ENCODE results near the gene E2F6.
A peak's percentile ranks its signal among the peaks of the same experiment; 100 is the strongest.

The E2F6 gene

DNA sequence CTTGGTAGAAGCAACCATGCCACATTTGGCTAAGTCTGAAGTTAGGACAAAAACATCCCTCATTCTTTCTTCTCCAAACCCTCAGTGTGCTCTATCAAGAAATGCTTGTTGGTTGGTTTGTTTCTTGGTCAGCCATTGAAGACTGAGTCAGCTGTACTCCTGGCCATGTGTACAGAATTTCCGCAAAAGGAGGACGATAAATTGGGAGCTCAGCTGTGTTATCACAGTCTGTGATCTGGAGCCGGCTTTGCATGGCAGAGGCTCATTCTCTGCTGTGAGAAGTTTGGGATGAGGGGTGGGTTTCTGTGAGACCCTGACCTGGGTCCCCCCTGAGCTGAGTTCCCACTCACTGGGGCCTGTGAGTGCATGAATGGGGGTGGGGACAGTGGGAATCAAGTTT, 26.3 kb upstream of the E2F6 start:
- H3K9me3 ChIP-seq (ENCODE audit: control insufficient read depth in 1 of 2, low read length in 2 of 2), result no peaks in the 10 kb centered on the region
- no peak overlapping the region for H3K4me3 ChIP-seq (ENCODE audit: low read depth in 1 of 2, low read length in 2 of 2)
- no peaks in the 10 kb centered on the region for H3K4me1 ChIP-seq (ENCODE audit: control insufficient read depth in 1 of 2, insufficient read depth in 2 of 2, low read length in 2 of 2)
- no peak overlapping the region for H3K27ac ChIP-seq (ENCODE audit: low read length)
- H3K27me3 ChIP-seq (ENCODE audit: low read depth, low read length), result no peaks in the 10 kb centered on the region
- H3K36me3 ChIP-seq (ENCODE audit: control insufficient read depth in 1 of 2, insufficient read depth in 2 of 2, low read length in 2 of 2), result no peaks in the 10 kb centered on the region

DNA sequence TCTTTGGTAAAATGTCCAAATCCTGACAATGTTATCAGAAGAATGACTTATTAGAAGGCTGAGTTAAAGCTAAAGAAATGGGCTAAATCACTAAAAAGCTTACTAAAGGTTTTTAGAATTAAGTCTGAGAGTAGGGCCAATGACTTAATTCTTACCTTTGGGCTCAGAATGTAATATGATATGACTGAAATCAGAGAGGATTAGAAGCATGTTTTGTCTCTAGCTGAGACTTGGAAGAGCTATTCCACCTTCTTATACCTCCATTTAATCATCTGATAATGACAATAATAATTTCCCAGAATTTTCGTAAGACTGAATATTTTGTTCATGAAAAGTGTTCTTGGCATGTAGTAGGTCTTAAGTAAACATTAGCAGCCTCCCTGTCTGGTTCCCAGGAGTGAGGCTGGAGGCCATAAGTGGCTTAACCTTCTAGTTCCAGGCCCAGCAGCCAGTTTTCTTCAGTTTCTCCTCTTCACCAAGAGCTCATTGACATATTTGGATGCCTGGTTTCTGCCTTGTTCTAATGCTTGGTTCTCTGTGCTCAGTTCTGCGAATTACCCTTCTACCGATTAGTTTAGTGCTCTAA, 25.5 kb upstream of the E2F6 start:
- H3K27ac ChIP-seq (ENCODE audit: low read length), result no peak overlapping the region
- no peaks in the 10 kb centered on the region for H3K36me3 ChIP-seq (ENCODE audit: control insufficient read depth in 1 of 2, insufficient read depth in 2 of 2, low read length in 2 of 2)
- no peaks in the 10 kb centered on the region for H3K9me3 ChIP-seq (ENCODE audit: control insufficient read depth in 1 of 2, low read length in 2 of 2)
- H3K4me1 ChIP-seq (ENCODE audit: control insufficient read depth in 1 of 2, insufficient read depth in 2 of 2, low read length in 2 of 2), result no peaks in the 10 kb centered on the region
- no peak overlapping the region for H3K4me3 ChIP-seq (ENCODE audit: low read depth in 1 of 2, low read length in 2 of 2)
- H3K27me3 ChIP-seq (ENCODE audit: low read depth, low read length), result no peaks in the 10 kb centered on the region

DNA sequence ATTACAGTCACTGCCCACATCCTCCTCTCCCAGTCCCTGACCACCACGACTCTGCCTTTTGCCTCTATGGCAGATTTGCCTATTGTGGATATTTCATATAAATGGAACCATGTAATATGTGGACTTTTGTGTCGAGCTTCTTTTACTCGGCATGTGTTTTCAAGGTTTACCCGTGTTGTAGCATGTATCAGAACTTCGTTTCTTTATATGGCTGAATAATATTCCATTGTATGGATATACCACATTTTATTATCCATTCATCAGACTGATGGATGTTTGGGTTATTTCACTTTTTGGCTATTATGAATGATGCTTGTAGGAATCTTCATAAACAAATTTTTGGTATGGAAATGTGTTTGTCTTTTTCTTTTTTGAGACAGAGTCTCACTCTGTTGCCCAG, 24.2 kb upstream of the E2F6 start:
- Histone ChIP-seq H3K4me1 (ENCODE audit: control insufficient read depth in 1 of 2, insufficient read depth in 2 of 2, low read length in 2 of 2) (no peaks in the 10 kb centered on the region), H3K27me3 (ENCODE audit: low read depth, low read length) (peaks cover 6% of the 10 kb centered on the region), H3K27ac (ENCODE audit: low read length) (no peak overlapping the region), H3K4me3 (ENCODE audit: low read depth in 1 of 2, low read length in 2 of 2) (no peak overlapping the region), H3K36me3 (ENCODE audit: control insufficient read depth in 1 of 2, insufficient read depth in 2 of 2, low read length in 2 of 2) (no peaks in the 10 kb centered on the region), H3K9me3 (ENCODE audit: control insufficient read depth in 1 of 2, low read length in 2 of 2) (no peaks in the 10 kb centered on the region)

DNA sequence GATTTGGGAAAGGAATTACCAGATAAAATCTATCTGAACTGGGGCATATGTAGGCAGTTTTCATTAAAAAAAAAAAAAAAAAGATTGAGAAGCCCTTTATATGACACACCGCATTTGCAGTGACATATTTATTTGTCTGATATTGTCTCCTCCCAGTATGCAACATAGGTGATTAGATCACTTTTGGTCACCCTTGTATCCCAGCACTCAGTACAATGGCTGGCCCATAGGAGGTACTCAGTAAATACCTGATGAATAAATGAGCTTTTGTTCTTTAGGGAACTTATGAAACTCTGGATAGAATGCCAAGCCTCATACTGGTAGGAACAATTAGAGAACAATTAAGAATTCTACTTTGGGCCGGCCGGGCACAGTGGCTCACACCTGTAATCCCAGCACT, 22.8 kb upstream of the E2F6 start:
- no peaks in the 10 kb centered on the region for H3K4me1 ChIP-seq (ENCODE audit: control insufficient read depth in 1 of 2, insufficient read depth in 2 of 2, low read length in 2 of 2)
- H3K27ac ChIP-seq (ENCODE audit: low read length), result no peak overlapping the region
- H3K36me3 ChIP-seq (ENCODE audit: control insufficient read depth in 1 of 2, insufficient read depth in 2 of 2, low read length in 2 of 2), result no peaks in the 10 kb centered on the region
- H3K9me3 ChIP-seq (ENCODE audit: control insufficient read depth in 1 of 2, low read length in 2 of 2), result no peaks in the 10 kb centered on the region
- H3K4me3 ChIP-seq (ENCODE audit: low read depth in 1 of 2, low read length in 2 of 2), result no peak overlapping the region
- peaks cover 6% of the 10 kb centered on the region for H3K27me3 ChIP-seq (ENCODE audit: low read depth, low read length)

DNA sequence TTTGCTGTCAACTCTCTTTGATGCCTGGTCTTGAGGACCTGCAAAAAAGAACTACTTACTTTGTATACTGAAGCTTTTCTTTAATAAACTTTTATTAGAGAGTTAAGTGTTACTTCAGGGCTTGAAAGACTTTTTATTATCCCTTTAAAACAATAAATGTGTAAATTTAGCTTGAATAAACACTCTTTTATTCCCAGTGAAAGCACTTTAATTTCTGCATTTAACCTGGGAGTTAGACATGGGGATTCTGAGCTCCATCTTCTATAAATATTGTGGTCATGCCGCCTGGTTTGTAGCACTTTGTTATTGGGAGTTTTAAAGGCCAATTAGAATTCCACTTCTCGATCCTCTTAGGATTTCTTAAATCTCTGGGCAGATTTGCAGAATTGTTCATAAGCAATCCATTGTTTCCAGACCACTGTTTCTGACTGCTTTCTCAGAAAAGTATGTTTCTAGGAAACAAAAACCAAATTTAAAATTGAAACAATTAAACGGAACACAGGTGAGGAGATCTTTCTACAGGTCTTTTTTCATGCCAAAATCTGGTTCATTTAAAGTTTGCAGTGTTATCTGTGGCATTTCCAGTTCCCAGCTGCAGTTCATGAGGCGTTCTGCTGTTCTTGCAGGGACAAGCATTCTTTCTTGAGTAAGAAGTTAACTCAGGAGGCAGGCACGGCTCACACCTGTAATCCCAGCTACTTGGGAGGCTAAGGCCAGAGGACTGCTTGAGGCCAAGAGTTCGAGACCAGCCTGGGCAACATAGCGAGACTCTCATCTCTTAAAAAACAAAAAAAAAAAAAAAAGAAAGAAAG, 18.1 kb upstream of the E2F6 start:
- no peak overlapping the region for H3K27ac ChIP-seq (ENCODE audit: low read length)
- H3K36me3 ChIP-seq (ENCODE audit: control insufficient read depth in 1 of 2, insufficient read depth in 2 of 2, low read length in 2 of 2), result no peaks in the 10 kb centered on the region
- no peaks in the 10 kb centered on the region for H3K9me3 ChIP-seq (ENCODE audit: control insufficient read depth in 1 of 2, low read length in 2 of 2)
- peaks cover 0 to 9% of the 10 kb centered on the region in 2 donors for H3K4me1 ChIP-seq (ENCODE audit: control insufficient read depth in 1 of 2, insufficient read depth in 2 of 2, low read length in 2 of 2)
- H3K4me3 ChIP-seq (ENCODE audit: low read depth in 1 of 2, low read length in 2 of 2), result peak overlapping the region in 1 of 2 donors; percentile 65
- H3K27me3 ChIP-seq (ENCODE audit: low read depth, low read length), result peaks cover 10% of the 10 kb centered on the region

DNA sequence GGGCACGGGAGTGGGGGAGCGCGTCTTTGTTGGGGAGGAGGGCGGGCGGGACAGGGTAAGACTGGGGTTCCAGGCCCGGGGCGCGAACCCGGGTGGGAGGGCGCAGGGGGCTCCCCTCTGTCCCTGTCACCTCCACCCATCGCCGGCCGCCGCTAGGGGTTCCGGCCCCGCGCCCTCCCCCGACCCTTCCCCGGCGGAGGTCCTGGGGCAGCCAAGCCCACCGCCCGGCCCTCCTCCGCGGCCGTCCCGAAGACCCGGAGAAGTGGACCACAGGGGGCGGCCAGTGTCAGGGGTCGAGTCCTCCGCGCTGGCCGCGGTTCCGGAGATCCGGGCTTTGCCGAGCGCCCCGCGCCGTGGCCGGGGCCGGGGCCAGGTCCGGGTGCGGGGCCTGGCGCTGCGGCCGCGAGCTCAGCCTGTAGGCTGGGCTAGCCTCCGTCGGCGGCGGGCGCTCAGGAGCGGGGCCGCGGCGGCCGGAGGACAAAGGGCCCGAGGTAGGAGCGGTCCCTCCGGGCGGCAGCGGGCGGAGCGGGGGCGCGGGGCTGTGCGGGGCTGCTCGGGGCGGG, 16.6 kb upstream of the E2F6 start:
- Histone ChIP-seq H3K4me1 (ENCODE audit: control insufficient read depth in 1 of 2, insufficient read depth in 2 of 2, low read length in 2 of 2) (peaks cover 0 to 9% of the 10 kb centered on the region in 2 donors), H3K36me3 (ENCODE audit: control insufficient read depth in 1 of 2, insufficient read depth in 2 of 2, low read length in 2 of 2) (no peaks in the 10 kb centered on the region), H3K4me3 (ENCODE audit: low read depth in 1 of 2, low read length in 2 of 2) (peak overlapping the region in 1 of 2 donors; percentile 65), H3K27ac (ENCODE audit: low read length) (no peak overlapping the region), H3K27me3 (ENCODE audit: low read depth, low read length) (peaks cover 10% of the 10 kb centered on the region), H3K9me3 (ENCODE audit: control insufficient read depth in 1 of 2, low read length in 2 of 2) (no peaks in the 10 kb centered on the region)

DNA sequence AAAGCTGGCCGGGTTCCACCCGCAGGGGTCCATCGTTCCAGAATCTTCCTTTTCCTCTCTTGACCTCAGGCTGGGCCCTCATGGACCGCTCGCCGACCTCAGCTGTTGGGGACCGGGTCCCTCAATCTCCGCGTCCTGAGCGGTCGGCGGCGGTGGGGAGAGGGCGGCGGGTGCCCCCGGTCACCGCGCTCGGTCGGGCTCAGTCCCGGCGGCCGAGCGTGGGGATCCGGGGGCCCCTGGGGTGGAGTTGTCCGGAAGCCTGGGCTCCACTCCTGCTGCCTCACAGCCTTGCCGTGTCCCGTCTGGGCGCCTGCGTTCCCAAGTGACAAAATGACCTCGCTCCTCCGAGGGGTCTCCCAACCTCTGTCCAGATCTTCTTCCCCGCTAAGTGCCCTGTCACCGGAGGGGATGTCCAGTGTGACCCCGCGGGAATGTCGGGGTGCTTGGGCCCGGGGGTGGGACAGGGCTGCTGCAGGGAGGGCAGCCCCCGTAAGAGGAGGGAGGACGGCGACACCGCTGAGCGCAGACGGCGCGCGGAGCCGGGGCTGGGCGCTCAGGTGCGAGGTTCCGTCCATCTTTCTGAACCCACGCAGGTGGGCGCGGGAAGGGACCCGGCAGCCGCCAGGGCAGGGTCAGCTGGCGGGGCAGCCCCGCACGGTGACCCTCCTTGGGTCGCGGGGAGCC, 16.0 kb upstream of the E2F6 start:
- H3K4me3 ChIP-seq (ENCODE audit: low read depth in 1 of 2, low read length in 2 of 2), result peak overlapping the region in 1 of 2 donors; percentile 65
- H3K4me1 ChIP-seq (ENCODE audit: control insufficient read depth in 1 of 2, insufficient read depth in 2 of 2, low read length in 2 of 2), result peaks cover 0 to 9% of the 10 kb centered on the region in 2 donors
- H3K27ac ChIP-seq (ENCODE audit: low read length), result no peak overlapping the region
- no peaks in the 10 kb centered on the region for H3K36me3 ChIP-seq (ENCODE audit: control insufficient read depth in 1 of 2, insufficient read depth in 2 of 2, low read length in 2 of 2)
- no peaks in the 10 kb centered on the region for H3K9me3 ChIP-seq (ENCODE audit: control insufficient read depth in 1 of 2, low read length in 2 of 2)
- H3K27me3 ChIP-seq (ENCODE audit: low read depth, low read length), result peaks cover 10% of the 10 kb centered on the region

DNA sequence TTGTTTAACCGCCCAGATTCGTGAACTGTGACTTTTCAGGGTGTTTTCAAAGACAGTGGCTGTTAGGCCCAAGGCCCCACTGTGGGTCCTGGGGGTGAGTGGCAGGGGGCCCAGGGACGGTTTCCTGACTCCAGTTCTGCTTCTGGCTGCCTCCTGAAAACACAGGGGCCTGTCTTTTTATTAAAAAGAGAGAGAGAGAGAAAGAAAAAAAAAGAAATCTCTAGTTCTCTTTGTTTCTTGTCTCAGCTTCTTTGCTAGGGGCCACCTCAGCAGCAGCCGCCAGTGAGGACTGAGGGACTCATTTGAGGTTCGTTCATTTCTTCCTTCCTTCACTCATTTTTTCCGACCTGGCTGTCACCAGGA, 15.4 kb upstream of the E2F6 start:
- no peaks in the 10 kb centered on the region for H3K36me3 ChIP-seq (ENCODE audit: control insufficient read depth in 1 of 2, insufficient read depth in 2 of 2, low read length in 2 of 2)
- H3K9me3 ChIP-seq (ENCODE audit: control insufficient read depth in 1 of 2, low read length in 2 of 2), result no peaks in the 10 kb centered on the region
- peaks cover 10% of the 10 kb centered on the region for H3K27me3 ChIP-seq (ENCODE audit: low read depth, low read length)
- peaks cover 0 to 9% of the 10 kb centered on the region in 2 donors for H3K4me1 ChIP-seq (ENCODE audit: control insufficient read depth in 1 of 2, insufficient read depth in 2 of 2, low read length in 2 of 2)
- no peak overlapping the region for H3K4me3 ChIP-seq (ENCODE audit: low read depth in 1 of 2, low read length in 2 of 2)
- no peak overlapping the region for H3K27ac ChIP-seq (ENCODE audit: low read length)

DNA sequence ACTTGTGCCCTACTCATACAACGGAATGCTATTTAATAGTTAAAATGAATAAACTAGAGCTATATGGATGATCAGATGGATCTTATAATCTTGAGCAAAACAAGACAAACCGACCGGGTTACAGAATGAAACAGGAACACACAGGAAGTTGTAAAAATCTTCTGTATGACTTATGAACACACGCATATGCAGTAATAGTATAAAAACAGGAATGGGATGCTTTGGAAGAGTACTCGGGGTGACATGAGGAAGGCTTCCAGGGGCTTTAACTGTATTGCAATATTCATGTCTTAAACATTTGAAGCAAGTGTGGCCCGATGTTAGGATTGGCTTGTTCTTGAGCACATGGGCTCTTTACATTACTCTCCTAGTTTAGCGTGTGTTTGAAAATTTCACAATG, 14.9 kb upstream of the E2F6 start:
- Histone ChIP-seq H3K27me3 (ENCODE audit: low read depth, low read length) (peaks cover 9% of the 10 kb centered on the region), H3K9me3 (ENCODE audit: control insufficient read depth in 1 of 2, low read length in 2 of 2) (no peaks in the 10 kb centered on the region), H3K36me3 (ENCODE audit: control insufficient read depth in 1 of 2, insufficient read depth in 2 of 2, low read length in 2 of 2) (no peaks in the 10 kb centered on the region), H3K27ac (ENCODE audit: low read length) (no peak overlapping the region), H3K4me3 (ENCODE audit: low read depth in 1 of 2, low read length in 2 of 2) (no peak overlapping the region), H3K4me1 (ENCODE audit: control insufficient read depth in 1 of 2, insufficient read depth in 2 of 2, low read length in 2 of 2) (peaks cover 0 to 9% of the 10 kb centered on the region in 2 donors)

DNA sequence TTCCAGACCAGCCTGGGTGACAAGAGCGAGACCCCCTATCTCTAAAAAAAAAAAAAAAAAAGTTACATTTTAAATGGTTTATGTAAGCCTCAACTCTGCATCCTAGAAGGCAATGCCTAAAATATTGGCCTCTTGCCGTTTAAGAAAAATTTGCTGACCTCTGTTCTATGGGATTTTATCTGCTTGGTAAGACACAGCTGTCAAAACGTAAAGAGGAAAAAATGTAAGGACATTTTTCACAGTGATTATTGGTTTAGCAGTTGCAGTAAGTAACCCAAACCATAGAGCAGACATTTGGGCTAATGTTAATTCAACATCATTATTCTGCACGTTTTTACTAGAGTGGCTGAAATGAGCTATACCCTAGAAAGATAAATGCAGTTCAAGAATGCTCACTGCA, 14.4 kb upstream of the E2F6 start:
- peaks cover 5% of the 10 kb centered on the region for H3K27me3 ChIP-seq (ENCODE audit: low read depth, low read length)

DNA sequence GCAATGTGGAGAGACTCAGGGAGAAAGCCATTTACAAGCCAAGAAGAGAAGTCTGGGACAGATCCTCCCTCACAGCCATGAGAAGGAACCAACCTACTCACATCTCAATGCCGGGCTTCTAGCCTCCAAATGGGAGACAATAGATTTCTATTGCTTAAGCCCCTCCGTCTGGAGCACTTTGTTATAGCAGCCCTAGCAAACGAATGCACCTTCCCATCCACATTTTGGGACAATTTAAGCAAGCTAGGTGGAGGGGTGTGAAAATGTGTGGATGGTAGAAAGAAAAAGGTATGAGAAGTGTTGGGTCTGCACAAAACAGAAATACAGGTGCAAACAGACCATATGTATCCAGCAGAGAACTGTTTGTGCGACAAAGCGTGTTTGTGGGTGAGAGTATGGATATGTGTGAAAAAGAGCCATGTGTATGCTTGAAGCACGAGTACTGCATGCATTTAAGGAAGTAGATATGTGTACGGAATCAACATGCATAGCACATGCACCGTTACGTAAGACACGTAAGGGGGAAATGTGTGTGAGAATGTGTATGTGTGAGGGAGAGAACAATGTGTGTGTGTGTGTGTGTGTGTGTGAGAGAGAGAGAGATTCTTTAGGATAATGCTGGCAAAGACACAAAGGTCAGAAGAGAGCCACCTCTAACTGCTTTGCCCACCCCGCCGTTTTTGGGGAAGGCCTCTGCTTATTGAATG, 13.1 kb upstream of the E2F6 start:
- peaks cover 5% of the 10 kb centered on the region for H3K27me3 ChIP-seq (ENCODE audit: low read depth, low read length)
- H3K27ac ChIP-seq (ENCODE audit: low read length), result no peak overlapping the region
- H3K4me1 ChIP-seq (ENCODE audit: control insufficient read depth in 1 of 2, insufficient read depth in 2 of 2, low read length in 2 of 2), result peaks cover 0 to 9% of the 10 kb centered on the region in 2 donors
- no peaks in the 10 kb centered on the region for H3K9me3 ChIP-seq (ENCODE audit: control insufficient read depth in 1 of 2, low read length in 2 of 2)
- H3K36me3 ChIP-seq (ENCODE audit: control insufficient read depth in 1 of 2, insufficient read depth in 2 of 2, low read length in 2 of 2), result no peaks in the 10 kb centered on the region
- H3K4me3 ChIP-seq (ENCODE audit: low read depth in 1 of 2, low read length in 2 of 2), result no peak overlapping the region

More for the DNA sequence above, 14.4 kb upstream of the E2F6 start:
- no peaks in the 10 kb centered on the region for H3K36me3 ChIP-seq (ENCODE audit: control insufficient read depth in 1 of 2, insufficient read depth in 2 of 2, low read length in 2 of 2)
- peaks cover 0 to 9% of the 10 kb centered on the region in 2 donors for H3K4me1 ChIP-seq (ENCODE audit: control insufficient read depth in 1 of 2, insufficient read depth in 2 of 2, low read length in 2 of 2)
- no peaks in the 10 kb centered on the region for H3K9me3 ChIP-seq (ENCODE audit: control insufficient read depth in 1 of 2, low read length in 2 of 2)
- no peak overlapping the region for H3K4me3 ChIP-seq (ENCODE audit: low read depth in 1 of 2, low read length in 2 of 2)
- H3K27ac ChIP-seq (ENCODE audit: low read length), result no peak overlapping the region
